HG02885 (cell line): ENCODE results near the gene CDK11B.
"Not testable (repeated sequence)": the region's sequence is repeated elsewhere in the genome, so short reads cannot be mapped to it uniquely, and the experiment has no call there.

Source experiments
- ATAC-seq: cut with Tn5 transposase; IDR thresholded peaks from one replicate; pipeline ENCODE4 v1.9.1; 2021; ENCODE audit warnings: mild to moderate bottlenecking; ENCODE audit not compliant: unreplicated experiment, poor library complexity

The CDK11B gene

GRCh38 chr1:1683104-1683905 lies 24.5 kb upstream of the CDK11B start:
- ATAC-seq: no peak

- ATAC-seq: no peak
These were observed 22.1 kb upstream of the CDK11B start for GRCh38 chr1:1680912-1681273.

- no peak for ATAC-seq
These were observed 21.5 kb upstream of the CDK11B start for GRCh38 chr1:1680031-1680911.

GRCh38 chr1:1678581-1679380 lies 20.0 kb upstream of the CDK11B start:
- ATAC-seq: no peak

- ATAC-seq: peak; percentile 56
These were observed 19.1 kb upstream of the CDK11B start for GRCh38 chr1:1677718-1678580.

- not testable (repeated sequence) for ATAC-seq
These were observed 17.3 kb upstream of the CDK11B start for GRCh38 chr1:1676087-1676486.

- peak; percentile 33 for ATAC-seq
These were observed 16.4 kb upstream of the CDK11B start for GRCh38 chr1:1675218-1675617.

GRCh38 chr1:1674806-1675205 lies 16.0 kb upstream of the CDK11B start:
- not testable (repeated sequence) for ATAC-seq

- ATAC-seq: no peak
These were observed 13.6 kb upstream of the CDK11B start for GRCh38 chr1:1672181-1672965.

- no peak for ATAC-seq
These were observed 12.7 kb upstream of the CDK11B start for GRCh38 chr1:1671365-1672119.

GRCh38 chr1:1670866-1671265 lies 12.1 kb upstream of the CDK11B start:
- ATAC-seq: no peak

GRCh38 chr1:1669468-1670440 lies 10.9 kb upstream of the CDK11B start:
- no peak for ATAC-seq

- no peak for ATAC-seq
These were observed 7.7 kb upstream of the CDK11B start for GRCh38 chr1:1666526-1666925.

GRCh38 chr1:1665815-1666251 lies 7.0 kb upstream of the CDK11B start:
- no peak for ATAC-seq

GRCh38 chr1:1664941-1665814 lies 6.4 kb upstream of the CDK11B start:
- ATAC-seq: no peak

GRCh38 chr1:1664318-1664717 lies 5.5 kb upstream of the CDK11B start:
- ATAC-seq: not testable (repeated sequence)
